Thoracic aorta (tissue), 2 donors: ENCODE results near the gene ADGRF5. TPM values are rescaled to one million over a fixed set of nuclear protein-coding genes. Genes with fewer than 3 reads are reported as not detected.

ENCODE experiments used
- ATAC-seq: fragments of 150-250 bp; one replicate; pipeline ENCODE4 v1.8.0; 2017; ENCODE audit warnings: low read depth; ENCODE audit not compliant: insufficient number of reproducible peaks, low FRiP score
- DNase-seq: peaks from one replicate; pipeline ENCODE4 v3.0.0-alpha.2; 2020; ENCODE audit warnings: low spot score
- H3K27ac ChIP-seq, 2 donors: fragments of 200-600 bp; sonication (generic); 1 replicate in 1 of 2; 2 replicates in 1 of 2; pipeline ENCODE4 v1.5.1; 2016; ENCODE audit warnings: mild to moderate bottlenecking in 2 of 2, moderate library complexity in 2 of 2
- H3K27me3 ChIP-seq: fragments of 200-600 bp; sonication (generic); replicated peaks from 2 replicates; pipeline ENCODE4 v1.6.0; 2016; ENCODE audit warnings: mild to moderate bottlenecking; ENCODE audit not compliant: insufficient read depth
- H3K36me3 ChIP-seq: fragments of 200-600 bp; sonication (generic); one replicate; pipeline ENCODE4 v1.5.1; 2016
- H3K4me1 ChIP-seq, 2 donors: fragments of 200-600 bp; sonication (generic); 1 replicate in 1 of 2; 2 replicates in 1 of 2; pipeline versions ENCODE4 v1.5.1 to v1.6.0; 2016; ENCODE audit warnings: low read depth in 2 of 2, mild to moderate bottlenecking in 1 of 2; ENCODE audit not compliant: control insufficient read depth in 1 of 2
- H3K4me3 ChIP-seq: fragments of 200-600 bp; sonication (generic); 2 replicates; pipeline ENCODE4 v1.5.1; 2016; ENCODE audit warnings: mild to moderate bottlenecking
- H3K9me3 ChIP-seq: fragments of 200-600 bp; sonication (generic); 2 replicates; pipeline ENCODE4 v1.5.1; 2016
- total RNA-seq, 2 donors: library from RNA; depleted of rRNA; stranded (reverse); fragments of >200 nt; gene quantifications; one replicate each; pipeline versions ENCODE4 v1.1.0 to v1.2.3, GENCODE V29; 2016
- TF ChIP-seq, protein P1 (sequence below): fragments of 200-600 bp; sonication (generic); IDR thresholded peaks from one replicate; pipeline ENCODE4 v1.5.1; 2019; ENCODE audit warnings: antibody characterized with exemption

Gene ADGRF5
- total RNA-seq, 2 donors from 2014 or later, result 13.5 to 18.1 TPM

DNA sequence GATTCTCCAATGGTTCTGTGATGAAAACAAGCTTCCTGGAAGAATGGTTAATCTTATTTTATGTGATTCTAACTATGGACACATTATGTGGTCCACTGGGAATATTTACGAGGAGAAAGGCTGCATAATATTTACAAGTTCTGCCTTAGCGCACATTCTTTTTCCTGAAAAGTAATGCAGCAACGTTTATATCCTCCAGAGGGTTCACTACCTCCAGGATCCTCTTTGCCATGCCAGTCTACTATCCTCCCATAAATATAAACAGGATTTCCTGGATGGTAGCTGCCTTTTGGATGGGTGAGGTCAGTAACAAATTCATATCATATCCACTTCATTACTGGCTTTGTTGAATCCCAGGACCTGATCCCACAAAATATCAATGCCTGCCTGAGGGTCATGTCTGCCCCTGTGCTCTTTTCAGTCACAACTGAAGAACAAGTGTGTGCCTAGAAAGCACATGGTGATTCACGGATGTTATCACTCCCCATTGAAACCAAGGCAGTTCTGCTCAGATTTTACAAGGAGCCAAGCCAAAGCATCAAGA is 30.4 kb downstream of the ADGRF5 start:
- DNase-seq, result no peak
- ATAC-seq, result no peak
- Histone ChIP-seq H3K9me3 (no peaks in the 10 kb centered on the region), H3K4me3 (no peak overlapping the region), H3K4me1 (peaks cover 0 to 9% of the 10 kb centered on the region in 2 donors), H3K36me3 (no peaks in the 10 kb centered on the region), H3K27ac (no peak overlapping the region), H3K27me3 (no peaks in the 10 kb centered on the region)
- TF ChIP-seq, protein P1, sequence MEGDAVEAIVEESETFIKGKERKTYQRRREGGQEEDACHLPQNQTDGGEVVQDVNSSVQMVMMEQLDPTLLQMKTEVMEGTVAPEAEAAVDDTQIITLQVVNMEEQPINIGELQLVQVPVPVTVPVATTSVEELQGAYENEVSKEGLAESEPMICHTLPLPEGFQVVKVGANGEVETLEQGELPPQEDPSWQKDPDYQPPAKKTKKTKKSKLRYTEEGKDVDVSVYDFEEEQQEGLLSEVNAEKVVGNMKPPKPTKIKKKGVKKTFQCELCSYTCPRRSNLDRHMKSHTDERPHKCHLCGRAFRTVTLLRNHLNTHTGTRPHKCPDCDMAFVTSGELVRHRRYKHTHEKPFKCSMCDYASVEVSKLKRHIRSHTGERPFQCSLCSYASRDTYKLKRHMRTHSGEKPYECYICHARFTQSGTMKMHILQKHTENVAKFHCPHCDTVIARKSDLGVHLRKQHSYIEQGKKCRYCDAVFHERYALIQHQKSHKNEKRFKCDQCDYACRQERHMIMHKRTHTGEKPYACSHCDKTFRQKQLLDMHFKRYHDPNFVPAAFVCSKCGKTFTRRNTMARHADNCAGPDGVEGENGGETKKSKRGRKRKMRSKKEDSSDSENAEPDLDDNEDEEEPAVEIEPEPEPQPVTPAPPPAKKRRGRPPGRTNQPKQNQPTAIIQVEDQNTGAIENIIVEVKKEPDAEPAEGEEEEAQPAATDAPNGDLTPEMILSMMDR, result no peak

DNA sequence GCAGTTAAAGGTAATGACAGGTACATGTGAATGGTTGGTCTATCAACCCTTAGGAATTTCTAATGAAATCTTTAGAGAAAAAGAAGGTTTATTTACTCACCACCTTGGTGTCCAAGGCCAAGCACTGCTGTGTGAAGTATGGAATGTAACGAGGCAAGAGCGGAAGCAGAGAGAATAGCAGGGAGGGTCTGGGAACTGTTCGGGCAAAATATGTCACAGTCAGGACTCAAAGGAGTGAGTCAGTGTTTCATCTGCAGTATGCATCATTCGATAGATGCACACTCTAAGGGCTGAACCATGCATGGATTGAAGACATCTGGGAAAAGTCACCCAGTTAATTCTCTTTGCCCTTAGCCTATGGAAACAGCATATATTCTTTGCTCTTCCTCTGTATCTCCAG is 33.2 kb downstream of the ADGRF5 start:
- no peak for DNase-seq
- H3K4me1 ChIP-seq, result no peaks in the 10 kb centered on the region
- H3K27ac ChIP-seq, result no peak overlapping the region
- no peaks in the 10 kb centered on the region for H3K36me3 ChIP-seq
- TF ChIP-seq, protein P1, result no peak
- no peak for ATAC-seq
- no peak overlapping the region for H3K4me3 ChIP-seq
- H3K9me3 ChIP-seq, result no peaks in the 10 kb centered on the region
- no peaks in the 10 kb centered on the region for H3K27me3 ChIP-seq

DNA sequence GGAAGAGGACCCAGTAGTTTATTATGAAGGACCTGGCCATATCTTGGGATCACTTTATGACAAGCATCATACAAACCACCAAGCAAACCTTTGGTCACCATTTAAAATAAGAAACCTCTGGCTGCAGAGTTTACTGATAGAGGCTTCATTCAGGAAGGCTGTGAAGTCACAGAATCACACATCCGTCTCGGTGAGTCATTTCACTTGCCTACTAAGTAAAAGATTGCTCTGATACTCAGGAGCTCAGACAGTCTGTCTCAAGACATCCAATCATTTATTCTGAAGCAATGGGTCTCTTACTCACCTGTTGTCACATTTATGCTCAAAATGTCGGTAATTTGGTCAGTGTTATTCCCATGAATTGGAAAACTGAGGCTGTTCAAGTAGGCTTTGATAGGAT is 33.7 kb downstream of the ADGRF5 start:
- TF ChIP-seq, protein P1, result no peak
- Histone ChIP-seq H3K9me3 (no peaks in the 10 kb centered on the region), H3K36me3 (no peaks in the 10 kb centered on the region), H3K4me3 (no peak overlapping the region), H3K27ac (no peak overlapping the region), H3K4me1 (no peaks in the 10 kb centered on the region), H3K27me3 (no peaks in the 10 kb centered on the region)
- DNase-seq (no peak), ATAC-seq (no peak)

DNA sequence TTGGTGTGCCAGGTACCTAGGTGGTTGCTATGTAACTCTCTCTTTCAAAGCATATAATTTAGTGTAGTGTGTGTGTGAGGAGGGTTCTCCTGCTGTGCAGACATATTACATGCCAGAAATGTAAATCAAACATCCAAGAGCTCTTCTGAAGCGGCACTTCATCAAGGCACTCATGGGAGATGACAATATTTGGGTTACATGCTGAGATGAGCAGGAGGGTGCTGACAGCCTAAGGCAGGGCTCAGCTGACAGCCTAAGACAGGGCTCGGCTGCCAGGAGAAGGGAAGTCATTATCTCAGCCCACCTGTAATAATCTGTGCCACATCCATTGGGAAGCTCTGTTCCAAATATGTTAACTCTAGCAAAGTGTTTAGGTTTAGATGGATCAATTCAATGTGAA is 39.1 kb downstream of the ADGRF5 start:
- no peak overlapping the region for H3K27ac ChIP-seq
- H3K9me3 ChIP-seq, result no peaks in the 10 kb centered on the region
- H3K4me1 ChIP-seq, result no peaks in the 10 kb centered on the region
- ATAC-seq, result no peak
- no peak overlapping the region for H3K4me3 ChIP-seq
- no peaks in the 10 kb centered on the region for H3K36me3 ChIP-seq
- no peak for DNase-seq
- TF ChIP-seq, protein P1, result no peak
- no peaks in the 10 kb centered on the region for H3K27me3 ChIP-seq

DNA sequence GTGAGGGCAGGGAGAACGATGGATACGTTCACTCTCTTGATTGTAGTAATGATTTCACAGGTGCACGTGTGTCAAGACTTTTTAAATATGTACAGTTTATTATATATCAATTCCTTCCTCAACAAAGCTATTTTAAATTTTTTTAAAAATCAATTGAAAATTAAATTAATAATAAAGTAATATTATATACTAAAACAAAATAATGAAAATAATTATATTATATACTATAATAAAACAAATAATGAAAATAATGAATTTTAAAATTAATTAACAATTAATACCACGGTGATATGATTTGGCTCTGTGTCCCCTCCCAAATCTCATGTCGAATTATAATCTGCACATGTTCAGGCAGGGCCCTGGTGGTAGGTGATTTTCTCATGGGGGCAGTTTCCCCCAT is 42.7 kb downstream of the ADGRF5 start:
- H3K9me3 ChIP-seq, result no peaks in the 10 kb centered on the region
- TF ChIP-seq, protein P1, result no peak
- H3K27me3 ChIP-seq, result no peaks in the 10 kb centered on the region
- H3K4me1 ChIP-seq, result no peaks in the 10 kb centered on the region
- no peak overlapping the region for H3K27ac ChIP-seq
- H3K36me3 ChIP-seq, result no peaks in the 10 kb centered on the region
- DNase-seq, result no peak
- no peak for ATAC-seq
- H3K4me3 ChIP-seq, result no peak overlapping the region
